GM23248 (cell line): Measurements from ENCODE around the gene CPVL.

Experiments used
- EZH2 ChIP-seq: fragments of 200-600 bp; sonication (generic); IDR thresholded peaks from 2 replicates; pipeline ENCODE4 v1.6.1; 2018; ENCODE audit warnings: antibody characterized with exemption, mild to moderate bottlenecking; ENCODE audit not compliant: insufficient read depth, poor library complexity, severe bottlenecking
- EZH2phosphoT487 ChIP-seq: fragments of 200-600 bp; sonication (generic); IDR thresholded peaks from 2 replicates; pipeline ENCODE4 v1.6.1; 2018; ENCODE audit warnings: antibody characterized with exemption, moderate library complexity, mild to moderate bottlenecking, low read depth; ENCODE audit not compliant: insufficient read depth

DNA sequence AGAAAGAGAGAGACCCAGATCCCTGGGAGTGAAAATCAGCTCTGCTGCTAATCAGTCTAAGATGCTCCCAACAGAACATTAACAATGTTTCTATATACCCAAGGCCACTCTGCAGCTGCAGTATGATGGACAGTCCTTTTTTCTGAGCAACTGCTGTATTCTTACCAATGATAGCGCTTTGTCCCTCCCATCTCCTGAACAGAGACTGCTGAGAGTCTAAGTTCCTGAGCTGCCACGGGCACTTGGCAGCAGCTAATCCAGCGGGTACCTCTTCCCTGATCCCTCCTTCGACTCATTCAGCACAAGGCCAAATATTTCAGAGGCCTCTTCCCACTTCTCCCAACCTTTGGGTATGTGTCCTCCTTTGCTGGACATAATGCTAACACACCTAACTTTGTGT, 7.7 kb downstream of the CPVL start:
- TF ChIP-seq EZH2 (no peak), EZH2phosphoT487 (no peak)
